GM19238 (cell line): ENCODE measurements around the gene ATXN10.

Experiments
- DNase-seq: peaks from one replicate; pipeline ENCODE4 v3.0.0; 2011; ENCODE audit warnings: low spot score; ENCODE audit not compliant: insufficient read length

Gene ATXN10

GRCh38 chr22:45889539-45890350 lies 218.1 kb downstream of the ATXN10 start:
- no peak for DNase-seq

DNA sequence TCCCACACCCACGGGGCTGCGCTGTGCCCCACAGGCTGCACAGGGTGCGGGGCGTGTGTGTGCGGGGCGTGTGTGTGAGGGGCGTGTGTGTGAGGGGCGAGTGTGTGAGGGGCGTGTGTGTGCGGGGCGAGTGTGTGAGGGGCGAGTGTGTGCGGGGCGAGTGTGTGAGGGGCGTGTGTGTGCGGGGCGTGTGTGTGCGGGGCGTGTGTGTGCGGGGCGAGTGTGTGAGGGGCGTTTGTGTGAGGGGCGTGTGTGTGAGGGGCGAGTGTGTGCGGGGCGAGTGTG lies 218.7 kb downstream of the ATXN10 start:
- DNase-seq, result no peak

- no peak for DNase-seq
Observed at GRCh38 chr22:45891021-45891421, 219.4 kb downstream of the ATXN10 start.

DNA sequence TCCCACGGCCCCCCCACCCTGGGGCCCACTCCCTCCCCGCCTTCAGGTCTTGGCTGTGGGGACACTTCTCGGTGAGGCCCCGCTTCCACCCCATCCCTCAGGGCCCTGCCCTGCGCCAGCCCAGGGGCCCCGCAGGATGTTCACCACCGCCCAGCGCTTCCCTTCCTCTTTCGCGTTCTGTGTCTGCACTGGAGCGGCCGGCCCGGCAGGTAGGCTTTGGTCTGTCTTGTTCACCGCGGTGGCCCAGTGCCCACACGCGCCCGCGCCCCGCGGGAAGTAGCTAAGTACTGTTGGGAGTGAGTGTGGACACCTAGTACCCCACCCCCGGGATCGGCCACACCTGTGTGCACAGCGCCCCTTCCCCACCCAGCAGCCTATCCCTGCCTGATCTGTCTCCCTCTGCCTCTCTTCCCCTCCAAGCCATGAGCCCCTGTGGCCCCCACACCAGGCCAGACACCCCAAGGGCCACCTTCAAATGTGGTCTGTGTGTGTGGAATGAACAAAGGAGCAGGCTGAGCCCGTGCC lies 219.9 kb downstream of the ATXN10 start:
- DNase-seq, result no peak

DNA sequence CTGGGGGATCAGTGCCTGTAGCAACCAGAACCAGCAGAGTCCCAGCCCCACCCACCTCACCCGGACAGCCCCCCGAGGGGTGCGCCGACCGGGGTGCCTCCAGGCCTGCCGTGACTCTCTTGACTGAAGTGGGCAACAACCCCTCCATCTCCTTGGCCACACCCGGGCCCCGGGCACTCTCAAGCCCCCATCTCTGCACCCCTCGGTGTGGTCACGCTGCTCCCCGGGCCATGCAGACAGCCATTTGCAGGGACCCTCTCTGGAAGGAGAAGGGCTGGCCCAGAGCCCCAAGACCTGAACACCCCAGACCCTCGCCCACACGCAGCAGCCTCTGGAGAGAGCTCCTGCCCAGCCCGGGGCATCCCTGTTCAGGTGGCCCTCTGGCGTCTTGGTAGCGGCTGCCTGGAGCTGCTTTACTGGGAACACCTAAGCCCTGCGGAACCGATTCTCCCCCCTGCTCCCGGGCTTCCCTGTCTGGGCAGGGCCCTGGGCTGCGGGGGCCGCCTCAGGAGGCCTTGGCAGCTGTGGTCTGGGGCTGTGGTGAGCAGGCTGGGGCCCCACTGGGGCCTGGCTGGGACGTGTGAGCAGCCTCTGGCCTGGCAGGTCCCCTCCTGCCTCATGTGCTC lies 220.5 kb downstream of the ATXN10 start:
- no peak for DNase-seq

GRCh38 chr22:45892681-45893461 lies 221.2 kb downstream of the ATXN10 start:
- no peak for DNase-seq

DNA sequence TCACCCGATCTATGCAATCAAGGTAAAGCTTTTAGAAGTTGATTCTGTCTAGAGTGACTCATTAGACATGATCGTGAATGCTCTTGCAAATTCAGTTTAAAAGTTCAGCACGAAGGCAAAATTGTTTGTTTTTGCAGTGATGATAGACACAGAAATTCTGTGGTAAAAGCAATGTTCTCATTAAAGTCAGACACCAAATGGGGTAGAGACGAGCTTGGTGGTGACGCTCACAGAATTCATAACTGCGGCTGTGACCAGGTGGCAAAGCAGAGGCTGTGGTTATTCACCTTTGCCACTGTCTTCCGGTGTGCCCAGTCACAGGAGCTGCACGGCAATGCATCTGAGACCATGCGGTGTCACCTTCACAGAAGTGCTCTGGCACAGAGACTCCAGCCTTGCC lies 221.9 kb downstream of the ATXN10 start:
- no peak for DNase-seq
